H1 (cell line): ENCODE results near the gene HSPBP1. TPM values are rescaled to one million over a fixed set of nuclear protein-coding genes. Genes with fewer than 3 reads are reported as not detected.

Experiments
- BCL11A ChIP-seq, 2 experiments: IDR thresholded peaks; one replicate each; pipeline ENCODE4 v1.6.1; 2011; ENCODE audit warnings: low read depth in 2 of 2, low read length in 2 of 2, mild to moderate bottlenecking in 2 of 2
- FOSL1 ChIP-seq: IDR thresholded peaks from 2 replicates; pipeline ENCODE4 v1.6.1; 2011; ENCODE audit warnings: mild to moderate bottlenecking, low read depth, low read length, moderate library complexity; ENCODE audit not compliant: insufficient read depth
- TBP ChIP-seq: IDR thresholded peaks from 2 replicates; pipeline ENCODE4 v1.6.1; 2011; ENCODE audit warnings: low read depth, low read length, improper control_type of control experiment
- polyA plus RNA-seq, 7 experiments: library from polyadenylated mRNA; depleted of rRNA in 3 of 7; stranded (reverse) in 5 of 7; unstranded in 2 of 7; fragments of >200 nt in 5 of 7; fragments of 200-250 nt in 2 of 7; gene quantifications; 1 replicate in 5 of 7; 2 replicates in 1 of 7; 4 replicates in 1 of 7; pipeline versions ENCODE4 v1.2.1 to v1.2.3, GENCODE V29; 2011 to 2013; ENCODE audit warnings: missing spikeins in 2 of 7, mixed read lengths in 2 of 7
- total RNA-seq: library from RNA; stranded (reverse); fragmentation: NEBNext Ultra II Directional; extraction: Animal tissue kit (Norgen Biotek cat#: 25700); gene quantifications from 2 replicates; pipeline ENCODE4 v1.2.1, GENCODE V29; 2021

The HSPBP1 gene
- total and polyA plus RNA-seq, 2 of the 8 experiments (the other 6 are each of a cell fraction or from before 2014, with no cell fraction given) = 63.4 to 100 TPM

- no peak for TF ChIP-seq BCL11A (IDR thresholded peaks at IDR 0.05; ENCODE audit: low read depth in 2 of 2, low read length in 2 of 2)
- no peak for TF ChIP-seq TBP
- TF ChIP-seq FOSL1 = no peak
- TF ChIP-seq, all 59 proteins: peak for 4
Measured at GRCh38 chr19:55261671-55262126, 18.2 kb downstream of the HSPBP1 start (continued).
